A549 (cell line): ENCODE results near the gene TPO.
"Not testable (repeated sequence)": the region's sequence is repeated elsewhere in the genome, so short reads cannot be mapped to it uniquely, and the experiment has no call there.

Source experiments
- CEBPB ChIP-seq, 2 experiments: fragments of >200 bp in 1 of 2; sonication (Bioruptor Twin) in 1 of 2; formaldehyde crosslinking in 1 of 2; IDR thresholded peaks; 2 replicates each; pipeline ENCODE4 v1.6.1; 2012 to 2016
- ELK1 ChIP-seq: fragments of 150-350 bp; IDR thresholded peaks from 2 replicates; pipeline ENCODE4 v1.6.1; 2014; ENCODE audit warnings: low read depth, mild to moderate bottlenecking, low read length
- POLR2A ChIP-seq: IDR thresholded peaks from 2 replicates; pipeline ENCODE4 v1.6.1; 2012; ENCODE audit warnings: mild to moderate bottlenecking, low read length
- SREBF2 ChIP-seq: fragments of 450-650 bp; IDR thresholded peaks from 2 replicates; pipeline ENCODE4 v1.6.1; 2014; ENCODE audit warnings: mild to moderate bottlenecking, moderate library complexity
- TF ChIP-seq, protein P1 (sequence below): fragments of >200 bp; sonication (Bioruptor Twin); formaldehyde crosslinking; IDR thresholded peaks from 3 replicates; pipeline ENCODE4 v1.5.1; 2016
- TF ChIP-seq, protein P2 (sequence below): fragments of 250-450 bp; sonication (Bioruptor Pico); IDR thresholded peaks from 2 replicates; pipeline ENCODE4 v1.5.0; 2021; ENCODE audit warnings: mild to moderate bottlenecking, moderate library complexity, borderline replicate concordance

DNA sequence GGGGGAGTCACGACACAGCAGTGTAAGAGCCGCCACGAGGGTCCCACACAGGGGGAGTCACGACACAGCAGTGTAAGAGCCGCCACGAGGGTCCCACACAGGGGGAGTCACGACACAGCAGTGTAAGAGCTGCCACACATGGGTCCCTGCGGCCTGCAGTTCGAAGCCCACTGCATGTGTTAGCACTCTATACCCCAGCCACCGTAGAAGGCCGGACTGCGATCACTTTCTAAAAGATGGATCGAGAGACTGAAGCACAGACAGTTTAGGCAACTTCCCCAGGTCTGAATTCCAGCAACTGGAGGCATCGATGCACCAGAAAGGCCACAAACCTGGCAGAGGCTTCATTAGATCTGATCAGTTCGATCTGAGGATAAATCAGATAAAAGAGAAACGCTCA lies 77.1 kb downstream of the TPO start:
- TF ChIP-seq SREBF2; CEBPB (IDR thresholded peaks at IDR 0.05); POLR2A; ELK1: not testable (repeated sequence)
- TF ChIP-seq, protein P1, sequence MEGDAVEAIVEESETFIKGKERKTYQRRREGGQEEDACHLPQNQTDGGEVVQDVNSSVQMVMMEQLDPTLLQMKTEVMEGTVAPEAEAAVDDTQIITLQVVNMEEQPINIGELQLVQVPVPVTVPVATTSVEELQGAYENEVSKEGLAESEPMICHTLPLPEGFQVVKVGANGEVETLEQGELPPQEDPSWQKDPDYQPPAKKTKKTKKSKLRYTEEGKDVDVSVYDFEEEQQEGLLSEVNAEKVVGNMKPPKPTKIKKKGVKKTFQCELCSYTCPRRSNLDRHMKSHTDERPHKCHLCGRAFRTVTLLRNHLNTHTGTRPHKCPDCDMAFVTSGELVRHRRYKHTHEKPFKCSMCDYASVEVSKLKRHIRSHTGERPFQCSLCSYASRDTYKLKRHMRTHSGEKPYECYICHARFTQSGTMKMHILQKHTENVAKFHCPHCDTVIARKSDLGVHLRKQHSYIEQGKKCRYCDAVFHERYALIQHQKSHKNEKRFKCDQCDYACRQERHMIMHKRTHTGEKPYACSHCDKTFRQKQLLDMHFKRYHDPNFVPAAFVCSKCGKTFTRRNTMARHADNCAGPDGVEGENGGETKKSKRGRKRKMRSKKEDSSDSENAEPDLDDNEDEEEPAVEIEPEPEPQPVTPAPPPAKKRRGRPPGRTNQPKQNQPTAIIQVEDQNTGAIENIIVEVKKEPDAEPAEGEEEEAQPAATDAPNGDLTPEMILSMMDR = not testable (repeated sequence)
- TF ChIP-seq, protein P2, sequence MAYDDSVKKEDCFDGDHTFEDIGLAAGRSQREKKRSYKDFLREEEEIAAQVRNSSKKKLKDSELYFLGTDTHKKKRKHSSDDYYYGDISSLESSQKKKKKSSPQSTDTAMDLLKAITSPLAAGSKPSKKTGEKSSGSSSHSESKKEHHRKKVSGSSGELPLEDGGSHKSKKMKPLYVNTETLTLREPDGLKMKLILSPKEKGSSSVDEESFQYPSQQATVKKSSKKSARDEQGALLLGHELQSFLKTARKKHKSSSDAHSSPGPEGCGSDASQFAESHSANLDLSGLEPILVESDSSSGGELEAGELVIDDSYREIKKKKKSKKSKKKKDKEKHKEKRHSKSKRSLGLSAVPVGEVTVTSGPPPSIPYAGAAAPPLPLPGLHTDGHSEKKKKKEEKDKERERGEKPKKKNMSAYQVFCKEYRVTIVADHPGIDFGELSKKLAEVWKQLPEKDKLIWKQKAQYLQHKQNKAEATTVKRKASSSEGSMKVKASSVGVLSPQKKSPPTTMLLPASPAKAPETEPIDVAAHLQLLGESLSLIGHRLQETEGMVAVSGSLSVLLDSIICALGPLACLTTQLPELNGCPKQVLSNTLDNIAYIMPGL (CRISPR knock-in tag) = not testable (repeated sequence)
